ENCODE results near the gene VGLL3. TPM values are rescaled to one million over a fixed set of nuclear protein-coding genes. Genes with fewer than 3 reads are reported as not detected.

VGLL3 gene
- polyA plus RNA-seq, 4 donors, result 5.2 to 9.3 (median 7.1) TPM

Other genes starting within 250 kb of the VGLL3 start
- 10 to 100 TPM; 51.9 to 61.3 (median 56.4) TPM for gene CHMP2B, start 236.2 kb upstream of the VGLL3 start, polyA plus RNA-seq (ENCODE audit: insufficient read length in 4 of 4)

Data from left renal pelvis (tissue), 4 donors.